ENCODE measurements around the gene UBE2A.

DNA sequence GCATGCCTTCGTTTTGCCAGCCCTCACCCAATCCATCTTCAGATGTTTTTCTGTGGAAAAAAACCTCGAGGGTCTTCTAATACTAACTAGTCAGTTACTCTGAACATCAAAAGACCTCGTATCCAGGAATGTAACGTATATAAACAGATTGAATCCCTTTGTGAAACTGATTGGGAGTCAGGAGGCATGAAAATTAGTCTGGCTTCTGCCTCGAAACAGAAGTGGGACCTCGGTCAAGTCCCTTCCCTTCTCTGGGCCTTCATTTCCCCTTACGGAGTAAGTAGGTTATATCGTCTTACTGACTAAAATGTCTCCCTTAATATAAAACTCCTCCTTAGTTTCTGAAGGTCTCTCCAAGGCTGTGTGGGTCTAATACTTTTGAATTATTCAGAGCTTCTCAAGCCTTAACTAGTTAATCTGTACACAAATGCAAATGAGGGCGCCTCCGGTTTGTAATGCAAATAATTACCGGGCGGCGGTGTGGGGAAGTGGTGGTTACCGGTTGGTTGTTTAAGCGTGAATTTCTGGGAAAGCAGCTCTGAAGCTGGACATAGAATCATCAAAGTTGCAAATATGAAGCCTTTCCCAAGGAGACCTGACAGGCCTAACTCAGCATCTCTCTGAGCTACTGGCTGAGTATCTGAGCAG lies 43.3 kb downstream of the UBE2A start:
- no peak for TF ChIP-seq EZH2 (IDR thresholded peaks at IDR 0.05; ENCODE audit: borderline replicate concordance, insufficient read depth, low read length, poor library complexity, severe bottlenecking)
- TF ChIP-seq, protein P1, sequence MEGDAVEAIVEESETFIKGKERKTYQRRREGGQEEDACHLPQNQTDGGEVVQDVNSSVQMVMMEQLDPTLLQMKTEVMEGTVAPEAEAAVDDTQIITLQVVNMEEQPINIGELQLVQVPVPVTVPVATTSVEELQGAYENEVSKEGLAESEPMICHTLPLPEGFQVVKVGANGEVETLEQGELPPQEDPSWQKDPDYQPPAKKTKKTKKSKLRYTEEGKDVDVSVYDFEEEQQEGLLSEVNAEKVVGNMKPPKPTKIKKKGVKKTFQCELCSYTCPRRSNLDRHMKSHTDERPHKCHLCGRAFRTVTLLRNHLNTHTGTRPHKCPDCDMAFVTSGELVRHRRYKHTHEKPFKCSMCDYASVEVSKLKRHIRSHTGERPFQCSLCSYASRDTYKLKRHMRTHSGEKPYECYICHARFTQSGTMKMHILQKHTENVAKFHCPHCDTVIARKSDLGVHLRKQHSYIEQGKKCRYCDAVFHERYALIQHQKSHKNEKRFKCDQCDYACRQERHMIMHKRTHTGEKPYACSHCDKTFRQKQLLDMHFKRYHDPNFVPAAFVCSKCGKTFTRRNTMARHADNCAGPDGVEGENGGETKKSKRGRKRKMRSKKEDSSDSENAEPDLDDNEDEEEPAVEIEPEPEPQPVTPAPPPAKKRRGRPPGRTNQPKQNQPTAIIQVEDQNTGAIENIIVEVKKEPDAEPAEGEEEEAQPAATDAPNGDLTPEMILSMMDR (IDR thresholded peaks at IDR 0.05; ENCODE audit: poor library complexity, severe bottlenecking), result no peak
- TF ChIP-seq POLR2AphosphoS5 (IDR thresholded peaks at IDR 0.05), result no peak

Measured in neural cell (in vitro differentiated cells).